B cell (primary cell): ENCODE measurements around the gene HSPA12B. TPM values are rescaled to one million over a fixed set of nuclear protein-coding genes. Genes with fewer than 3 reads are reported as not detected.

Source experiments
- ATAC-seq: fragments of 200-7000 bp; cut with Tn5 transposase; one replicate; pipeline ENCODE4 v1.10.0; 2021; ENCODE audit warnings: low read depth, mild to moderate bottlenecking, moderate number of reproducible peaks, moderate library complexity
- CTCF ChIA-PET: fragments of 350-600 bp; sonication (Branson Sonifier 250); formaldehyde crosslinking; loops from one replicate; lab custom pipeline; 2021; ENCODE audit warnings: antibody characterized with exemption, inconsistent platforms; lab: Charles Lee
- POLR2A ChIA-PET: fragments of 350-600 bp; sonication (Branson Sonifier 250); formaldehyde crosslinking; loops from one replicate; lab custom pipeline; 2021; ENCODE audit warnings: antibody characterized with exemption; lab: Charles Lee
- DNase-seq: peaks from one replicate; pipeline ENCODE4 v3.0.0; 2013
- H2AFZ ChIP-seq: 2 replicates; pipeline ENCODE4 v1.6.1; 2012; ENCODE audit warnings: mild to moderate bottlenecking, low read depth, low read length; ENCODE audit not compliant: insufficient read depth, poor library complexity, severe bottlenecking
- H3K27ac ChIP-seq, 2 donors: 1 replicate in 1 of 2; 2 replicates in 1 of 2; pipeline ENCODE4 v1.5.1; 2012 to 2013; ENCODE audit warnings: low read length in 2 of 2, mild to moderate bottlenecking in 2 of 2, moderate library complexity in 1 of 2
- H3K27me3 ChIP-seq, 4 experiments: fragments of 200-600 bp in 1 of 4; sonication (generic) in 1 of 4; replicated peaks in 1 of 4; 1 replicate in 2 of 4; 2 replicates in 2 of 4; pipeline versions ENCODE4 v1.6.1 to v1.7.0; 2013 to 2016; ENCODE audit warnings: low read length in 3 of 4, mild to moderate bottlenecking in 2 of 4, mixed read lengths in 1 of 4, moderate library complexity in 1 of 4; ENCODE audit not compliant: insufficient read depth in 4 of 4, control insufficient read depth in 3 of 4; ENCODE audit errors: control extremely low read depth in 1 of 4
- H3K36me3 ChIP-seq, 2 experiments: replicated peaks in 1 of 2; 1 replicate in 1 of 2; 2 replicates in 1 of 2; pipeline versions ENCODE4 v1.6.1 to v1.7.1; 2013; ENCODE audit warnings: low read length in 1 of 2; ENCODE audit not compliant: insufficient read depth in 2 of 2, control insufficient read depth in 1 of 2; ENCODE audit errors: control extremely low read depth in 1 of 2, extremely low read depth in 1 of 2
- H3K4me1 ChIP-seq, 2 donors: fragments of 200-600 bp in 1 of 2; sonication (generic) in 1 of 2; 1 replicate in 1 of 2; 2 replicates in 1 of 2; pipeline versions ENCODE4 v1.5.1 to v1.6.1; 2013 to 2017; ENCODE audit warnings: low read length in 2 of 2; ENCODE audit not compliant: control insufficient read depth in 2 of 2, insufficient read depth in 2 of 2
- H3K4me2 ChIP-seq: replicated peaks from 2 replicates; pipeline ENCODE3; 2012; ENCODE audit warnings: mild to moderate bottlenecking, low read depth, low read length; ENCODE audit not compliant: poor library complexity, severe bottlenecking
- H3K4me3 ChIP-seq, 5 experiments: fragments of 200-600 bp in 1 of 5; sonication (generic) in 1 of 5; 1 replicate in 3 of 5; 2 replicates in 2 of 5; pipeline versions ENCODE4 v1.5.1 to v1.7.0; 2011 to 2016; ENCODE audit warnings: low read length in 4 of 5, mild to moderate bottlenecking in 4 of 5, low read depth in 2 of 5, control low read depth in 1 of 5, moderate library complexity in 1 of 5; ENCODE audit not compliant: insufficient read depth in 1 of 5; ENCODE audit errors: control extremely low read depth in 1 of 5, extremely low read depth in 1 of 5
- H3K79me2 ChIP-seq: fragments of 200-600 bp; sonication (generic); one replicate; pipeline ENCODE4 v1.6.0; 2016; ENCODE audit warnings: low read length; ENCODE audit not compliant: control insufficient read depth, insufficient read depth
- H3K9ac ChIP-seq: fragments of 200-600 bp; sonication (generic); 2 replicates; pipeline ENCODE4 v1.6.1; 2017; ENCODE audit warnings: mild to moderate bottlenecking, low read length, moderate library complexity
- H3K9me3 ChIP-seq, 3 donors: one replicate each; pipeline versions ENCODE4 v1.6.1 to v1.7.1; 2013; ENCODE audit warnings: low read length in 2 of 3; ENCODE audit not compliant: control insufficient read depth in 2 of 3, insufficient read depth in 1 of 3; ENCODE audit errors: control extremely low read depth in 1 of 3
- H4K20me1 ChIP-seq: 2 replicates; pipeline ENCODE4 v1.6.0; 2012; ENCODE audit warnings: mild to moderate bottlenecking, low read length; ENCODE audit not compliant: insufficient read depth, control insufficient read depth, poor library complexity, severe bottlenecking
- H3K27ac Mint-ChIP-seq: one replicate; pipeline ENCODE4 v1.8.0; 2021; ENCODE audit warnings: mixed read lengths
- H3K27me3 Mint-ChIP-seq: one replicate; pipeline ENCODE4 v1.8.0; 2021; ENCODE audit warnings: mixed read lengths
- H3K4me1 Mint-ChIP-seq: one replicate; pipeline ENCODE4 v1.8.0; 2021; ENCODE audit warnings: mixed read lengths
- H3K4me3 Mint-ChIP-seq: one replicate; pipeline ENCODE4 v1.8.0; 2021; ENCODE audit warnings: mixed read lengths
- H3K9me3 Mint-ChIP-seq: one replicate; pipeline ENCODE4 v1.8.0; 2022; ENCODE audit warnings: mixed read lengths; ENCODE audit not compliant: insufficient read depth
- CTCF ChIP-seq: fragments of 200-600 bp; IDR thresholded peaks from one replicate; pipeline ENCODE4 v1.8.0; 2022; ENCODE audit warnings: antibody characterized with exemption, mild to moderate bottlenecking
- EZH2 ChIP-seq: IDR thresholded peaks from 2 replicates; pipeline ENCODE4 v1.6.1; 2012; ENCODE audit warnings: borderline replicate concordance, low read depth, mild to moderate bottlenecking, moderate library complexity, low read length; ENCODE audit not compliant: insufficient read depth, poor library complexity, severe bottlenecking
- WGBS: methylation state at CpG from one replicate; pipeline ENCODE4 v1.1.5; 2013; ENCODE audit warnings: missing lambda C conversion rate; ENCODE audit not compliant: insufficient coverage; 5-methylcytosine and 5-hydroxymethylcytosine counted together
- intact Hi-C: fragments of 100-400 bp; cut with micrococcal nuclease; formaldehyde crosslinking; loops from one replicate; pipeline ENCODE4 v1.10.0; 2022
- polyA plus RNA-seq: library from polyadenylated mRNA; depleted of rRNA; stranded (reverse); fragments of >200 nt; gene quantifications from 2 replicates; pipeline ENCODE4 v1.2.3, GENCODE V29; 2012
- total RNA-seq, 2 donors: library from RNA; stranded (reverse); fragments of 120-200 nt in 1 of 2; gene quantifications; 1 replicate in 1 of 2; 2 replicates in 1 of 2; pipeline versions ENCODE4 v1.2.3 to v1.2.4, GENCODE V29; 2013 to 2022

Gene HSPA12B
- total and polyA plus RNA-seq, 2 donors (not counting 1 experiment from before 2014, with no cell fraction given), result not detected

- ChIA-PET POLR2A (interaction anchor here (0.5 kb wide), 1 partner anchor 309 kb away, joined by 7 read pairs; no protein-coding TSS in a partner anchor), CTCF (interaction anchor here (1.1 to 1.2 kb wide), 2 partner anchors 30 to 378 kb away, joined by 4 to 7 read pairs; no protein-coding TSS in a partner anchor)
- Histone ChIP-seq H3K27me3 (peaks cover 0 to 17% (median 0%) of the 10 kb centered on the region in 4 experiments), H3K4me2 (no peak overlapping the region), H3K9ac (no peak overlapping the region), H4K20me1 (no peaks in the 10 kb centered on the region), H3K4me1 (no peaks in the 10 kb centered on the region), H3K4me3 (no peak overlapping the region), H3K79me2 (no peaks in the 10 kb centered on the region), H3K27ac (no peak overlapping the region), H2AFZ (no peak overlapping the region), H3K9me3 (no peaks in the 10 kb centered on the region), H3K36me3 (no peaks in the 10 kb centered on the region)
- DNase-seq (no peak), ATAC-seq (no peak)
- 92% methylated on average over 10 of the region's 10 CpGs for WGBS
- no peak for TF ChIP-seq EZH2
- TF ChIP-seq CTCF, result no peak
- Mint-ChIP-seq H3K9me3 (no peaks in the 10 kb centered on the region), H3K4me3 (no peak overlapping the region), H3K27me3 (peaks cover 17% of the 10 kb centered on the region), H3K27ac (no peak overlapping the region), H3K4me1 (no peaks in the 10 kb centered on the region)
- intact Hi-C loops, result no loop called here
Measured at GRCh38 chr20:3706774-3707507, 25.5 kb upstream of the HSPA12B start.

- Histone ChIP-seq H3K27ac (no peak overlapping the region), H3K4me3 (no peak overlapping the region), H2AFZ (no peak overlapping the region), H3K4me2 (no peak overlapping the region), H4K20me1 (no peaks in the 10 kb centered on the region), H3K4me1 (no peaks in the 10 kb centered on the region), H3K27me3 (peaks cover 0 to 17% (median 0%) of the 10 kb centered on the region in 4 experiments), H3K9me3 (no peaks in the 10 kb centered on the region), H3K9ac (no peak overlapping the region), H3K79me2 (no peaks in the 10 kb centered on the region), H3K36me3 (no peaks in the 10 kb centered on the region)
- ChIA-PET CTCF (interaction anchor here (1.1 to 1.2 kb wide), 2 partner anchors 30 to 377 kb away, joined by 4 to 7 read pairs; no protein-coding TSS in a partner anchor), POLR2A (interaction anchor here (0.5 kb wide), 1 partner anchor 309 kb away, joined by 7 read pairs; no protein-coding TSS in a partner anchor)
- 93% methylated on average over 3 of the region's 3 CpGs for WGBS
- ATAC-seq (no peak), DNase-seq (no peak)
- peaks cover 20% of the 10 kb centered on the region for H3K27me3 Mint-ChIP-seq
- H3K4me1 Mint-ChIP-seq, result no peaks in the 10 kb centered on the region
- TF ChIP-seq CTCF, result no peak
- no peak for TF ChIP-seq EZH2
- H3K9me3 Mint-ChIP-seq, result no peaks in the 10 kb centered on the region
- no peak overlapping the region for H3K4me3 Mint-ChIP-seq
- intact Hi-C loops, result no loop called here
- no peak overlapping the region for H3K27ac Mint-ChIP-seq
Measured at GRCh38 chr20:3707508-3707899, 25.0 kb upstream of the HSPA12B start.
